Stimulated activated CD8-positive, alpha-beta memory T cell treated with anti-CD3 and anti-CD28 coated beads, Interleukin-7, amount 100 ng/mL, for 1 hour (primary cell): ENCODE results near the gene TIMM10B.

Source experiments
- DNase-seq, 2 donors: peaks; one replicate each; pipeline ENCODE4 v3.0.0-alpha.2; 2020; ENCODE audit warnings: low read depth in 2 of 2

Gene TIMM10B

GRCh38 chr11:6472934-6473333, 8.4 kb upstream of the TIMM10B start:
- DNase-seq, result no peak

GRCh38 chr11:6473451-6474412, 7.6 kb upstream of the TIMM10B start, which contains the start of gene TRIM3:
Gene TRIM3 (minus strand): TSS chr11:6473941. CDS start chr11:6465695, 8,246 bp downstream.
- peak; percentile 56 to 58 for DNase-seq

- no peak for DNase-seq
Measured at GRCh38 chr11:6474413-6474792, 6.9 kb upstream of the TIMM10B start.

GRCh38 chr11:6474806-6475500, 6.3 kb upstream of the TIMM10B start:
- DNase-seq, result no peak

- DNase-seq, result no peak
Measured at GRCh38 chr11:6475936-6476335, 5.4 kb upstream of the TIMM10B start.

GRCh38 chr11:6476571-6476970, 4.7 kb upstream of the TIMM10B start:
- no peak for DNase-seq

- DNase-seq, result no peak
Measured at GRCh38 chr11:6480299-6480914, 894 bp upstream of the TIMM10B start.

- DNase-seq, result no peak
Measured at GRCh38 chr11:6481924-6482275, 599 bp downstream of the TIMM10B start.

GRCh38 chr11:6482441-6482840, 1.1 kb downstream of the TIMM10B start:
- DNase-seq, result no peak

- no peak for DNase-seq
Measured at GRCh38 chr11:6483015-6483414, 1.7 kb downstream of the TIMM10B start.

GRCh38 chr11:6485661-6486060, 4.4 kb downstream of the TIMM10B start:
- no peak for DNase-seq

- DNase-seq, result no peak
Measured at GRCh38 chr11:6486256-6486655, 5.0 kb downstream of the TIMM10B start.

GRCh38 chr11:6486938-6487337, 5.6 kb downstream of the TIMM10B start:
- no peak for DNase-seq

- no peak for DNase-seq
Measured at GRCh38 chr11:6488342-6488741, 7.0 kb downstream of the TIMM10B start.

- DNase-seq, result no peak
Measured at GRCh38 chr11:6488821-6489220, 7.5 kb downstream of the TIMM10B start.

- DNase-seq, result no peak
Measured at GRCh38 chr11:6489306-6489705, 8.0 kb downstream of the TIMM10B start.

GRCh38 chr11:6497069-6497839, 16.0 kb downstream of the TIMM10B start, which contains the start of gene DNHD1:
Gene DNHD1 (plus strand): TSS chr11:6497280. CDS start chr11:6498216, 936 bp downstream.
- no peak for DNase-seq

- no peak for DNase-seq
Measured at GRCh38 chr11:6498121-6498520, 16.8 kb downstream of the TIMM10B start.

- DNase-seq, result no peak
Measured at GRCh38 chr11:6498544-6498943, 17.2 kb downstream of the TIMM10B start.

GRCh38 chr11:6502382-6502781, 21.1 kb downstream of the TIMM10B start:
- no peak for DNase-seq

- no peak for DNase-seq
Measured at GRCh38 chr11:6504166-6504565, 22.9 kb downstream of the TIMM10B start.
